ENCODE data around the gene POLDIP2.

- TF ChIP-seq CTCF (IDR thresholded peaks at IDR 0.05) (no peak), POLR2A (IDR thresholded peaks at IDR 0.05) (peak in 1 of 4 donors; percentile 6)
These were observed 21.1 kb downstream of the POLDIP2 start for GRCh38 chr17:28335959-28336871.
